HCT116 (cell line): ENCODE measurements around the gene PCTP.

Source experiments
- EZH2 ChIP-seq: fragments of 200-600 bp; sonication (generic); IDR thresholded peaks from 2 replicates; pipeline ENCODE4 v1.6.1; 2017; ENCODE audit warnings: antibody characterized with exemption, mixed run types
- ZNF274 ChIP-seq: fragments of 200-500 bp; sonication (Bioruptor generic); IDR thresholded peaks from 2 replicates; pipeline ENCODE4 v1.6.1; 2014; ENCODE audit warnings: mild to moderate bottlenecking, low read depth, low read length, inconsistent platforms
- TF ChIP-seq, protein P1 (sequence below), 3 experiments: fragments of 200-600 bp in 1 of 3; sonication (generic) in 1 of 3; IDR thresholded peaks in 2 of 3; conservative IDR thresholded peaks in 1 of 3; 2 replicates each; pipeline ENCODE4 v1.5.1; 2012 to 2017; ENCODE audit warnings: low read depth in 2 of 3, low read length in 2 of 3, antibody characterized with exemption in 1 of 3, borderline replicate concordance in 1 of 3, control low read depth in 1 of 3, mild to moderate bottlenecking in 1 of 3, mixed read lengths in 1 of 3, mixed run types in 1 of 3, moderate library complexity in 1 of 3; ENCODE audit not compliant: insufficient read depth in 1 of 3

DNA sequence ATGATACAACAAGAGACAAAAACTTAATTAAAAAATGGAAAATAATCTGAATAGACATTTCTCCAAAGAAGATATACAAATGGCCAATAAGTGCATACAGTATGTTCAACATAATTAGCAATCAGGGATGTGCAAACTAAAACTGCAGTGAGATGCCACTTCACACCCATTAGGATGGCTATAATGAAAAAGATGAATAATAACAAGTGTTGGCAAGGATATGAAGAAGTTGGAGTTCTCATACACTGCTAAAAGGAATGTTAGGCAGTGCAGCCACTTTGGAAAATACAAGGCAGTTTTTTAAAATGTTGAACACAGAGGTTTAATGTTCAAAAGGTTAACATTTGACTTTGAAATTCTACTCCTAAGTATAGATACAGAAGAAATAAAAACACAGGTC, 69.8 kb downstream of the PCTP start:
- TF ChIP-seq, protein P1, sequence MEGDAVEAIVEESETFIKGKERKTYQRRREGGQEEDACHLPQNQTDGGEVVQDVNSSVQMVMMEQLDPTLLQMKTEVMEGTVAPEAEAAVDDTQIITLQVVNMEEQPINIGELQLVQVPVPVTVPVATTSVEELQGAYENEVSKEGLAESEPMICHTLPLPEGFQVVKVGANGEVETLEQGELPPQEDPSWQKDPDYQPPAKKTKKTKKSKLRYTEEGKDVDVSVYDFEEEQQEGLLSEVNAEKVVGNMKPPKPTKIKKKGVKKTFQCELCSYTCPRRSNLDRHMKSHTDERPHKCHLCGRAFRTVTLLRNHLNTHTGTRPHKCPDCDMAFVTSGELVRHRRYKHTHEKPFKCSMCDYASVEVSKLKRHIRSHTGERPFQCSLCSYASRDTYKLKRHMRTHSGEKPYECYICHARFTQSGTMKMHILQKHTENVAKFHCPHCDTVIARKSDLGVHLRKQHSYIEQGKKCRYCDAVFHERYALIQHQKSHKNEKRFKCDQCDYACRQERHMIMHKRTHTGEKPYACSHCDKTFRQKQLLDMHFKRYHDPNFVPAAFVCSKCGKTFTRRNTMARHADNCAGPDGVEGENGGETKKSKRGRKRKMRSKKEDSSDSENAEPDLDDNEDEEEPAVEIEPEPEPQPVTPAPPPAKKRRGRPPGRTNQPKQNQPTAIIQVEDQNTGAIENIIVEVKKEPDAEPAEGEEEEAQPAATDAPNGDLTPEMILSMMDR (IDR thresholded peaks at IDR 0.05 in 2 of 3, conservative IDR thresholded peaks at IDR 0.05 in 1 of 3; ENCODE audit: borderline replicate concordance in 1 of 3, insufficient read depth in 1 of 3, low read depth in 2 of 3, low read length in 2 of 3): no peak
- TF ChIP-seq ZNF274 (no peak), EZH2 (no peak)
